B cell (primary cell): ENCODE data around the gene ADGRL2.

Experiments used
- CTCF ChIP-seq: fragments of 200-600 bp; IDR thresholded peaks from one replicate; pipeline ENCODE4 v1.8.0; 2022; ENCODE audit warnings: antibody characterized with exemption, mild to moderate bottlenecking
- EZH2 ChIP-seq: IDR thresholded peaks from 2 replicates; pipeline ENCODE4 v1.6.1; 2012; ENCODE audit warnings: borderline replicate concordance, low read depth, mild to moderate bottlenecking, moderate library complexity, low read length; ENCODE audit not compliant: insufficient read depth, poor library complexity, severe bottlenecking

GRCh38 chr1:81813691-81814090, 13.0 kb downstream of the ADGRL2 start:
- TF ChIP-seq CTCF (no peak), EZH2 (no peak)
